A673 (cell line): ENCODE results near the gene DDI2.

ENCODE experiments used
- EZH2 ChIP-seq: fragments of 200-600 bp; sonication (generic); IDR thresholded peaks from 2 replicates; pipeline ENCODE4 v1.6.1; 2017; ENCODE audit warnings: borderline replicate concordance, low read depth, mild to moderate bottlenecking, mixed read lengths, antibody characterized with exemption, low read length; ENCODE audit not compliant: poor library complexity, severe bottlenecking
- TF ChIP-seq, protein P1 (sequence below): fragments of 300-800, 200-600 bp; sonication (generic); conservative IDR thresholded peaks from 2 replicates; pipeline ENCODE4 v1.5.1; 2017; ENCODE audit warnings: low read depth, mild to moderate bottlenecking, antibody characterized with exemption, low read length, moderate library complexity, mixed read lengths

DNA sequence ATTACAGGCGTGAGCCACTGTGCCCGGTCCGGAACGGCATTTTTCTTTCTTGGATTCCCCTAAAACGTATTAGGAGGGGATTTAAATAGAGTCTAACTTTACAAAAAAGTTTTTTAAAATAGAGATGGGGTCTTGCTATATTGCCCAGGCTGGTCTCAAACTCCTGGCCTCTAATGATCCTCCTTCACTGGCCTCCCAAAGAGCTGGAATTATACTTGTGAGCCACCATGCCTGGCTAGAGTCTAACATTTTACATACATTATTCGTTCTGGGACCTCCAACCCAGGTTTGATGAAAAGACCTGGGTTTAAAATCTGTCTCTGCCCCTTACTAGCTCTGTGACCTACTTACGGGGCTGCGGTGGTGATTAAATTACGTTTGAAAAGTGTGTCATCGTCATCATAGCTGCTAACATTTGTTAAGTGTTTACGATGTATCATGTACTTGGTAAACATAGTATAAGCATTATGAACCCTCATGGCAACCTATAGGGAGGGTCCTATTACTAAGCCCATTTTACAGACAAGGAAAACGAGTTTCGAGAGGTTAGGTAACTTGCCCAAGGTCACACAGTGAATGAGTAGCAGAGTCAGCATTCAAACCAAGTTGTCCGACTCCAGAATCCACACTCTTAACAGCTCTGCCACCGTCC, 91.4 kb downstream of the DDI2 start:
- TF ChIP-seq, protein P1, sequence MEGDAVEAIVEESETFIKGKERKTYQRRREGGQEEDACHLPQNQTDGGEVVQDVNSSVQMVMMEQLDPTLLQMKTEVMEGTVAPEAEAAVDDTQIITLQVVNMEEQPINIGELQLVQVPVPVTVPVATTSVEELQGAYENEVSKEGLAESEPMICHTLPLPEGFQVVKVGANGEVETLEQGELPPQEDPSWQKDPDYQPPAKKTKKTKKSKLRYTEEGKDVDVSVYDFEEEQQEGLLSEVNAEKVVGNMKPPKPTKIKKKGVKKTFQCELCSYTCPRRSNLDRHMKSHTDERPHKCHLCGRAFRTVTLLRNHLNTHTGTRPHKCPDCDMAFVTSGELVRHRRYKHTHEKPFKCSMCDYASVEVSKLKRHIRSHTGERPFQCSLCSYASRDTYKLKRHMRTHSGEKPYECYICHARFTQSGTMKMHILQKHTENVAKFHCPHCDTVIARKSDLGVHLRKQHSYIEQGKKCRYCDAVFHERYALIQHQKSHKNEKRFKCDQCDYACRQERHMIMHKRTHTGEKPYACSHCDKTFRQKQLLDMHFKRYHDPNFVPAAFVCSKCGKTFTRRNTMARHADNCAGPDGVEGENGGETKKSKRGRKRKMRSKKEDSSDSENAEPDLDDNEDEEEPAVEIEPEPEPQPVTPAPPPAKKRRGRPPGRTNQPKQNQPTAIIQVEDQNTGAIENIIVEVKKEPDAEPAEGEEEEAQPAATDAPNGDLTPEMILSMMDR, result no peak
- TF ChIP-seq EZH2, result no peak
